GM19438 (cell line): ENCODE data around the gene GNB3.
"Not testable (repeated sequence)": the region's sequence is repeated elsewhere in the genome, so short reads cannot be mapped to it uniquely, and the experiment has no call there.

Experiments used
- ATAC-seq: cut with Tn5 transposase; IDR thresholded peaks from one replicate; pipeline ENCODE4 v1.9.1; 2021; ENCODE audit warnings: low read depth; ENCODE audit not compliant: unreplicated experiment

GNB3 gene

DNA sequence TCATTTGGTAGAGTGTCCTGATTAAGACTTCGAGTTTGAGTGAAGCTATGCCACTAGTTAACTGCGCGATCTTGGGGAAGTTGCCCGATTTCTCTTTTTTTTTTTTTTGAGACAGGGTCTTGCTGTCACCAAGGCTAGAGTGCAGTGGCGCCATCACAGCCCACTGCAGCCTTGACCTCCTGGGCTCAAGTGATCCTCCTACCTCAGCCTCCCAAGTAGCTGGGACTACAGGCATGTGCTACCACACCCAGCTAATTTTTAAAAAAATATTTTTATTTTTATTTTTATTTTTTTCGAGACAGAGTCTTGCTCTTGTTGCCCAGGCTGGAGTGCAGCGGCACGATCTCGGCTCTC lies 33.3 kb downstream of the GNB3 start:
- not testable (repeated sequence) for ATAC-seq

DNA sequence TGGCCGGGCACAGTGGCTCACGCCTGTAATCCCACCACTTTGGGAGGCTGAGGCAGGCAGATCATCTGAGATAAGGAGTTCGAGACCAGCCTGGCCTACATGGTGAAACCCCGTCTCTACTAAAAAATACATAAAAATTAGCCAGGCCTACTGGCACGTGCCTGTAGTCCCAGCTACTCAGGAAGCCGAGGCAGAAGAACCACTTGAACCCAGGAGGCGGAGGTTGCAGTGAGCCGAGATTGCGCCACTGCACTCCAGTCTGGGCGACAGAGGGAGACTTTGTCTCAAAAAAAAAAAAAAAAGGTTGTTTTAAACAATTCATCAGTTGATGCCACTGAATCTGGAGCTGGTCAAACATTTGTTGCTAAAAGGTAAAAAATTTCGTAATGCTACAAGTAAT lies 39.1 kb downstream of the GNB3 start:
- ATAC-seq = not testable (repeated sequence)

DNA sequence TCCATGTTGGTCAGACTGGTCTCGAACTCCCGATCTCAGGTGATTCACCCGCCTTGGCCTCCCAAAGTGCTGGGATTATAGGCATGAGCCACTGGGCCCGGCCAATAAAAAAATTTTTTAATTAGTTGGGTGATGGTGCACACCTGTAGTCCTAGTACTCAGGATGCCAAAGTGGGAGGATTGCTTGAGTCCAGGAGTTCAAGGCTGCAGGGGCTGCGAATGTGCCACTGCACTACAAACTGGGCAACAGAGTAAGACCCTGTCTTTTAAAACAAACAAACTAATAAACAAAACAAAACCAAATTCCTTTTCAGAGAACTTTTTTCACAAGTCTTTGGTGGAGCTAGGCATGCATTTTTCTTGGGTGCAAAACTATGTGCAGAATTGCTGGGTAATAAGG lies 42.5 kb downstream of the GNB3 start:
- no peak for ATAC-seq

DNA sequence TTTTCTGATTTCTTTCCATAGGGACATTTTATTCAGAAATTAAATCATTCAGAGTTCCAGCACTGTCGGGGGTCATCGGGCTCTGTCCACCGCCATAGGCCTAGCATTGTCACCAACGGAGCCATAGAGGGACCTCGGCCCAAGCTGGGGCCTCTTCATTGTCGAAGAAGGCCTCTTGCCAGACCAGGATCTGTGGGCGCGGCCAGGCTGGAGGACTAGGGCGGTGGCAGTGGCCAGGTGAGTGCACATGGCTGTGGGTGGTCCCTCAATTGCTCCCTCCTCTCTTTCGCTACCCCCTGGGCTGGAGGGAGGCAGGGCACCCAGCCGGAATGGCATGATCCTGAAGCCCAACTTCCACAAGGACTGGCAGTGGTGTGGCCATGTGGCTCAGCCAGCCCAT lies 43.0 kb downstream of the GNB3 start:
- ATAC-seq = no peak

DNA sequence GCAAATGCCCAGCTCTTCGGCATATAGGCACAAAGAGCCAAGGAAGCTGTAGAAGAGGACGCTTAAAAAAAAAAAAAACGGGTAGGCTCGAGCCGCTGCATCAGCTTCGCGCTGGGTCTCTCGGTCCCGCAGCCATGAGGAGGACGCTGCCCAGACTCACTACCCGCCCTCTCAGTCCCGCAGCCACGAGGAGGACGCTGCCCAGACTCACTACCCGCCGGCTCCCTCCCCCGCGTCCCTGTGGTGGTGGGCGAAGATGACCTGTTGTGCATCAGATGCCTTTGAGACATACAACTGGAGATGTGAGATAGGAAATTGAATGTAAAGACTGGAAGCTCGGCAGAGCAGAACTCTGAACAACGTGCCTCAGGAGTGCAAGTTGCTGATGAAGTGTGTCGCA lies 43.8 kb downstream of the GNB3 start:
- ATAC-seq = no peak

DNA sequence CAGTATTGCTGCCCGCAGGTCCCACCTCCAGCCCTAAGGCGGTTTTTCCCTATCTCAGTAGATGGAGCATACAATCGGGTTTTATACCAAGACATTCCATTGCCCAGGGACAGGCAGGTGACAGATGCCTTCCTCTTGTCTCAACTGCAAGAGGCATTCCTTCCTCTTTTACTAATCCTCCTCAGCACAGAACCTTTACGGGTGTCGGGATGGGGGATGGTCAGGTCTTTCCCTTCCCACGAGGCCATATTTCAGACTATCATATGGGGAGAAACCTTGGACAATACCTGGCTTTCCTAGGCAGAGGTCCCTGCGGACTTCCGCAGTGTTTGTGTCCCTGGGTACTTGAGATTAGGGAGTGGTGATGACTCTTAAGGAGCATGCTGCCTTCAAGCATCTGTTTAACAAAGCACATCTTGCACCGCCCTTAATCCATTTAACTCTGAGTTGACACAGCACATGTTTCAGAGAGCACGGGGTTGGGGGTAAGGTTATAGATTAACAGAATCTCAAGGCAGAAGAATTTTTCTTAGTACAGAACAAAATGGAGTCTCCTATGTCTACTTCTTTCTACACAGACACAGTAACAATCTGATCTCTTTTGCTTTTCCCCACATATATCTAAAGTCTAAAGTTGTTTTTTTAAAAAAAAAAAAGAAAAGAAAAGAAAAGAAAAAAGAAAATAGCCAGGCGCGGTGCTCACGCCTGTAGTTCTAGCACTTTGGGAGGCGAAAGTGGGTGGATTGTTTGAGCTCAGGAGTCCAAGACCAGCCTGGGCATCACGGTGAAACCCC lies 45.7 kb downstream of the GNB3 start:
- not testable (repeated sequence) for ATAC-seq

DNA sequence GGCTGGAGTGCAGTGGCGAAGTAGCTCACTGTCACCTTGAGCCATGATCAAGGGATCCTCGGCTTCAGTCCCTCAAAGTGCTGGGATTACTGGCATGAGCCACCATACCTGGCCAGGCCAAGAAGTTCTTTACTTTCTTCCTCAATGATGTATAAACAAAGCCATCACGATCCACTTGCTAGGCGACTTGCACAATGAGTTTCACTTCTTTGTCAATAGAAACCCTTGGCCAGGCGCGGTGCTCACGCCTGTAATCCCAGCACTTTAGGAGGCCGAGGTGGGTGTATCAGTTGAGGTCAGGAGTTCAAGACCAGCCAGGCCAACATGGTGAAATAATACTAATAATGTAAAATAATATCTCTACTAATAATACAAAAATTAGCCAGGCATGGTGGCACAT lies 46.7 kb downstream of the GNB3 start:
- ATAC-seq = no peak

DNA sequence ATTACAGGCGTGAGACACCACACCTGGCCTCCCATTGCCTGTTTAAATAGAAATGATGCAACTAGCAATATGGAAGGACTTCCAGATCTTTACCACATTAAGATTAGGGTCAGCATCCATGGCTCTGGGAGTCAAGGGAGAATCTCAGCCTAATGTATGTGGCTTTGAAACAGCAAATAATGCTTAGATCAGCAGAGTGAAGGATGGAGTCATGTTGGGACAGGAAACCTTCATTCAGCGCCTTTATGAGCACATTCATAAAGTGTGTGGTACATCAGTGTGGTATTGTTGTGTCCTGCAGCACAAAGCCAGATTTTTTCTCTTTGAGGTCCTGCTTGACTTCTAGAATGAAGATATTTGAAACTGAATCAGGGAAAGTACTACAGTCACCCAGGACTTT lies 47.6 kb downstream of the GNB3 start:
- no peak for ATAC-seq

DNA sequence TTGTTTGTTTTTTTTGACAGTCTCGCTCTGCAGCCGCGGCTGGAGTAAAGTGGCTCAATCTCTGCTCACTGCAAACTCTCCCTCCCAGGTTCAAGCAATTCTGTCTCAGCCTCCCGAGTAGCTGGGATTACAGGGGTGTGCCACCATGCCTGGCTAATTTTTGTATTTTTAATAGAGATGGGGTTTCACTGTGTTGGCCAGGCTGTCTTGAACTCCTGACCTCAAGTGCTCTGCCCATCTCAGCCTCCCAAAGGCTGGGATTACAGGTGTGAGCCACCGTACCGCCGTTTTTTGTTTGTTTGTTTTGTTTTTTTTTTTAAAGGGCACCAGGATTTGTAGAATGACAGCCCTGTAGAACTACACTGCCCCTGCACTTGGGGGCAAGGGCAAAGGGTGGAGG lies 48.1 kb downstream of the GNB3 start:
- not testable (repeated sequence) for ATAC-seq

DNA sequence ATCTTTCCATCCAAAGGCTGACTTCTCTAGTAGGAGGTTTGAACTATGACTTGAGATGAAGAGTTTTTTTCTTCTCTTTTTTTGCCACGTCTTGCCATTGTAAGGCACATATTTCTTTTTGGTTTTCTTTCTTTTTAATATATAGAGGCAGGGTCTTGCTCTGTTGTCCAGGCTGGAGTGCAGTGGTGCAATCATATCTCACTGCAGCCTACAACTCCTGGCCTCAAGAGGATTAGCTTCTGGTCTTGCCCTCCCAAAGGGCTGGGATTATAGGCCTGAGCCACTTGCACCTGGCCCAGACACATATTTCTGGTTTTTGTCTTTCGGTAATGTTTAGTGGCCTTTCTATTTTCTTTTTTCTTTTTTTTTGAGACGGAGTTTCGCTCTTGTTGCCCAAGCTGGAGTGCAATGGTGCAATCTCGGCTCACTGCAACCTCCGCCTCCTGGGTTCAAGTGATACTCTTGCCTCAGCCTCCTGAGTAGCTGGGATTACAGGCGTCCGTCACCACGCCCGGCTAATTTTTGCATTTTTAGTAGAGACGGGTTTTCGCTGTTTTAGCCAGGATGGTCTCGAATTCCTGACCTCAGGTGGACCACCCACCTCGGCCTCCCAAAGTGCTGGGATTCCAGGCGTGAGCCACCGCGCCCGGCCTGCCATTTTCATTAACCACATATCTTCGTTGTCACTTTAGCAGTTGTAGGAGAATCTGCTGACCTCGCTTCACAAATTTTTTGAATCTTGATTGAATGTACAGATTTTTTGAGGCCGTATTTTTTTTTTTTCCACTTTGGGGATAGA lies 49.2 kb downstream of the GNB3 start:
- ATAC-seq = not testable (repeated sequence)

DNA sequence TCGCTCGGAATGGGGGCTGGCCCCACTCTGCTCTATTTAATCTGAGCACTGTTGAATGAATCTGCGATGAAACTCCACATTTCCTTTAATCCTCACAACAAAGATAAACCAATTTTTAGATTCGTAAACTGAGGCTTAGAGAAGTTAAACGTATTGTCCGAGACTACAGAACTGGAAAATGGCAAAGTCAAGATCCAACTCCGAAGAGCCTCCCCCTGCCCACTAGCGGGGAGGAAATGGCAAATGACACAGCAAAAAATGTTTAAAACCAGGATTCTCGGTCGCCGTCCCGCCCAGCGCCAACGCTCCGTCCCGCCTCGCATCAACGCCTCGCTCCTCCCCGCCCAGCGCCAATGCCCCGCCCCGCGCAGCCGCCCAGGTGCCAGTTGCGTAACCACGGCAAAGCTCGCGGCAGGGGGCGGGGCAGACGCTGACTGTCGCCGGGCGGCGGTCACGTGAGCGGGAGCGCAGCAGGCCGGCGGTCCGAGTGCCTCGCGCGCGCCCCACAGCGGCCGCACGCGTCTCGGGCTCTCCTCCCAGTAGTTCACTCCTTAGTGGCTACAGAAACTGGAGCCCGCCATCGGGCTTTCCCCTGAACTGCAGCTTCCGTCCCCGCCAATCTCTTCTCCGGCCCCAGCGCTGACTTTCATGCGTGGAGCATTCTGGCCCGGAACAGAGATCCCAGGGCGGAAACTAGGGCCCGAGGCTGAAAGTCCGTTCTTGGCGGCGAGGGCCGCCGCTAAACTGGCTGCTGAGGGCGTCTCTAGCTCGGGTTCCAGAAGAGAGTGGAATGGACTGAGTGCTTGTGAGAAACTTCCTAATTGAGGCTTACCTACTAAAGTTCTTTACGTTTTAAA lies 50.3 kb downstream of the GNB3 start:
- ATAC-seq = peak; percentile 93

DNA sequence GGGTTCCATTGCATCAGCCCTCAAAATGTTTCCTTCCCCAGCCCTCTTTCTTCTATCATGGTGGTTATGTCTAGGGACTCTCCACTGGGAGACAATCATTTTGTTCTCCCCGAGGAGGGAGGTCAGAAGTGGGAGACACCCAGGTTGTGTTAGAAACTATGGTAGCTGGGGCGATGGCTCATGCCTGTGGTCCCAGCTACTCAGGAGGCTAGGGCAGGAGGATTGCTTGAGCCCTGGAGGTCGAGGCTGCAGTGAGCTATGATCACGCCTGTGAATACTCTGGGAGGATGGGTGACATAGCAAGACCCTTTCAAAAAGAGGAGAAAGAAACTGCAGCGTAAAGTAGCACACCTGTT lies 50.9 kb downstream of the GNB3 start:
- no peak for ATAC-seq

DNA sequence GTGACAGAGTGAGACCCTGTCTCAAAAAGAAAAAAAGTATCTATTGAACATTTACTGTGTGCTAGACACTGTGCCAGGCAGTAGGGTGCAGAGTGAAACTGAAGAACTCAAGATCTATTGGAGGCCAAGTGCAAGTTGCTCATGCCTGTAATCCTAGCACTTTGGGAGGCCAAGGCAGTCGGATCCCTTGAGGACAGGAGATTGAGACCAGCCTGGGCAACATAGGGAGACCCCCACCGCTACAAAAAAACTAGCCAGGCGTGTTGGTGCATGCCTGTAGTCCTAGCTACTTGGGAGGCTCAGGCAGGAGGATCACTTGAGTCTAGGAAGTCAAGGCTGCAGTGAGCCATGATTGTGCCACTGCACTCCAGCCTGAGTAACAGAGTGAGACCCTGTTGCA lies 52.0 kb downstream of the GNB3 start:
- ATAC-seq = not testable (repeated sequence)

DNA sequence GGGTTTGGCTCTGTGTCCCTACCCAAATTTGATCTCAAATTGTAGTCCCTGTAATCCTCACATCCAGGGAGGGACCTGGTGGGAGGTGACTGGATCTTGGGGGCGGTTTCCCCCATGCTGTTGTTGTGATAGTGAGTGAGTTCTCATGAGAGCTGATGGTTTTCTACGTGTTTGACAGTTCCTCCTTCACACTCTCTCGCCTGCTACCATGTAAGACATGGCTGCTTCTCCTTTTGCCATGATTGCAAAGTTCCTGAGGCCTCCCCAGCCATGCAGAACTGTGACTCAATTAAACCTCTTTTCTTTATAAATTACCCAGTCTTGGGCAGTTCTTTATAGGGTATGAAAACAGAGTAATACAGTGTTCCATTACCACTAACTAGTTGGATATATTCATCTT lies 53.6 kb downstream of the GNB3 start:
- no peak for ATAC-seq
